ENCODE results near the gene IFITM1. TPM values are rescaled to one million over a fixed set of nuclear protein-coding genes. Genes with fewer than 3 reads are reported as not detected.

Gene IFITM1
- total RNA-seq, 4 donors from 2014 or later = 216 to 431 (median 256) TPM

DNA sequence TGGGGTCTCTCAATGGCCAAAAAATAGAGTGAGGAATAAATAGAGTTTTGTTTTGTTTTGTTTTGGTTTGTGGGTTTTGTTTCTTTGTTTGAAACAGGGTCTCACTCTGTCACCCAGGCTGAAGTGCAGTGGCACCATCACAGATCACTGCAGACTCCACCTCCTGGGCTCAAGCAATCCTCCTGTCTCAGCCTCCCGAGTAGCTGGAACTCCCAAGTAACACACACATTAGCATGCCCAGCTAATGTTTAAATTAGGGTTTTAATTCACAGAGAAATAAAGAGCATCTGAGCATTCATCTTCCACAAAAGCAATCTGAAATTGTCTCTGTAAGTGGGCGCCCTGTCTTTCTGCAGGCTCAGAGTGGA lies 16.0 kb downstream of the IFITM1 start:
- peak overlapping the region in 1 of 4 donors; percentile 10 for H3K27ac ChIP-seq
- H3K27me3 ChIP-seq = no peaks in the 10 kb centered on the region
- TF ChIP-seq, protein P1, sequence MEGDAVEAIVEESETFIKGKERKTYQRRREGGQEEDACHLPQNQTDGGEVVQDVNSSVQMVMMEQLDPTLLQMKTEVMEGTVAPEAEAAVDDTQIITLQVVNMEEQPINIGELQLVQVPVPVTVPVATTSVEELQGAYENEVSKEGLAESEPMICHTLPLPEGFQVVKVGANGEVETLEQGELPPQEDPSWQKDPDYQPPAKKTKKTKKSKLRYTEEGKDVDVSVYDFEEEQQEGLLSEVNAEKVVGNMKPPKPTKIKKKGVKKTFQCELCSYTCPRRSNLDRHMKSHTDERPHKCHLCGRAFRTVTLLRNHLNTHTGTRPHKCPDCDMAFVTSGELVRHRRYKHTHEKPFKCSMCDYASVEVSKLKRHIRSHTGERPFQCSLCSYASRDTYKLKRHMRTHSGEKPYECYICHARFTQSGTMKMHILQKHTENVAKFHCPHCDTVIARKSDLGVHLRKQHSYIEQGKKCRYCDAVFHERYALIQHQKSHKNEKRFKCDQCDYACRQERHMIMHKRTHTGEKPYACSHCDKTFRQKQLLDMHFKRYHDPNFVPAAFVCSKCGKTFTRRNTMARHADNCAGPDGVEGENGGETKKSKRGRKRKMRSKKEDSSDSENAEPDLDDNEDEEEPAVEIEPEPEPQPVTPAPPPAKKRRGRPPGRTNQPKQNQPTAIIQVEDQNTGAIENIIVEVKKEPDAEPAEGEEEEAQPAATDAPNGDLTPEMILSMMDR (IDR thresholded peaks at IDR 0.05) = no peak
- no peak for TF ChIP-seq EP300 (IDR thresholded peaks at IDR 0.05)
- TF ChIP-seq POLR2A (IDR thresholded peaks at IDR 0.05) = no peak
- 86 to 88% methylated on average over 2 of the region's 2 CpGs for WGBS, 2 donors
- H3K36me3 ChIP-seq = no peaks in the 10 kb centered on the region
- H3K9me3 ChIP-seq = no peaks in the 10 kb centered on the region
- DNase-seq (ENCODE audit: low spot score in 2 of 2) = no peak
- no peak overlapping the region for H3K4me3 ChIP-seq
- H3K4me1 ChIP-seq = peaks cover 4 to 54% (median 33%) of the 10 kb centered on the region in 4 donors

DNA sequence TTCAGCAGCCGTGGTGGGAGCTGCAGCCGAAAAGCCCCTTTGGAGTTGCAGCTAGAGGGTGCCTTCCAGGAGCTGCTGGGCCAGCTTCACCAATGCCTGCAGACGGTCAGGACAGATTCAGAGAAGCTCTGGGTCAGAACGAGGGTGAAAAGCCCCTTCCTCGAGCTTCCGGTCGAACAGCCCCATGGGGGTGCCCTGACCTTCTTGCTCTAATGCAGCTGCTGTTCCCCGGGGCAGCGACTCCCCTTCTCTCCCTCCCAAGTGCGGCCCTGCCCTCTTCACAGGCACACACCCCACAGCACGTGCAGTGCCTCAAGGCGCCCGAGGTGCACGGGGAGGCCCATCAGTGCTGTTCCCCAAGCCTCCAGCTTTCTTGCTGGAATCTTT lies 16.5 kb downstream of the IFITM1 start:
- 59 to 67% methylated on average over 12 to 14 of the region's 14 CpGs for WGBS, 2 donors
- no peaks in the 10 kb centered on the region for H3K27me3 ChIP-seq
- DNase-seq (ENCODE audit: low spot score in 2 of 2) = no peak

DNA sequence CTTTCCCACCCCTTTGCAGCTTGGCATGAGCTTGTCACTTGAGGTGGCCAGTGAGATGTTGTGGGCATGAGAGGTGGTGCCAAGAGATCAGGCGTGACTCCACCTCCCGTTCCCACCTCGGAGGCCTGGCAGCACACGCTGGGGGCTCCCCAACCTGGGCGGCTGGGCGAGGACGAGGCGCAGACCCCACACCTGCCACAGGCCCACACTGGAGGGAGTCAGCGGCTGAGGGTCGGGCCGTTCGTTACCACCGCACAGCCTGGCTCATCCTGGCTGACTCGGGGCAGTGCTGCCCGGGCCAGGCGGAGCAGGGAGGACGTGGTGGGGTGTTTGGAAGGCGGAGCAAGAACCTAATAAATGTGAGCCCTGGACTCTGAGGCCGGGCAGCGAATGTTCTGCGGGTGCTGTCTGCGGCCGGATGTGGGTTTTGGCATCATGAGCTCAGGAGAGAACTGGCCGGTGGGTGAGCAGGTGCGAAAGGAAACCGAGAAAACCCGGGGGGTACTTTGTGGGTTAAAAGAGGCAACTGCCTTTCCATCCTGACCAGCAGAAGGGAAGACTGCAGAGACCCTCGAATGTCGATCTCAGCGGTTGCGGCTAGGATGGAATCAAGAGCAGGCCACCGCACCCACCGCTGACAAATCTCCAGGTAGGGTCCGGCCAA lies 17.0 kb downstream of the IFITM1 start:
- no peak for DNase-seq (ENCODE audit: low spot score in 2 of 2)
- 85 to 90% methylated on average over 26 to 34 of the region's 34 CpGs for WGBS, 2 donors
- peaks cover 4 to 57% (median 29%) of the 10 kb centered on the region in 4 donors for H3K4me1 ChIP-seq
- no peaks in the 10 kb centered on the region for H3K36me3 ChIP-seq
- TF ChIP-seq, protein P1 (IDR thresholded peaks at IDR 0.05) = no peak
- TF ChIP-seq EP300 (IDR thresholded peaks at IDR 0.05) = no peak
- no peak for TF ChIP-seq POLR2A (IDR thresholded peaks at IDR 0.05)
- H3K9me3 ChIP-seq = no peaks in the 10 kb centered on the region
- H3K27me3 ChIP-seq = no peaks in the 10 kb centered on the region
- no peak overlapping the region for H3K27ac ChIP-seq
- no peak overlapping the region for H3K4me3 ChIP-seq

More for the DNA sequence above, 16.5 kb downstream of the IFITM1 start:
- Histone ChIP-seq H3K4me3 (no peak overlapping the region), H3K9me3 (no peaks in the 10 kb centered on the region), H3K36me3 (no peaks in the 10 kb centered on the region), H3K4me1 (peaks cover 4 to 57% (median 32%) of the 10 kb centered on the region in 4 donors), H3K27ac (peak overlapping the region in 1 of 4 donors; percentile 10)
- TF ChIP-seq, protein P1 (IDR thresholded peaks at IDR 0.05) = no peak
- TF ChIP-seq POLR2A (IDR thresholded peaks at IDR 0.05) = no peak
- no peak for TF ChIP-seq EP300 (IDR thresholded peaks at IDR 0.05)

DNA sequence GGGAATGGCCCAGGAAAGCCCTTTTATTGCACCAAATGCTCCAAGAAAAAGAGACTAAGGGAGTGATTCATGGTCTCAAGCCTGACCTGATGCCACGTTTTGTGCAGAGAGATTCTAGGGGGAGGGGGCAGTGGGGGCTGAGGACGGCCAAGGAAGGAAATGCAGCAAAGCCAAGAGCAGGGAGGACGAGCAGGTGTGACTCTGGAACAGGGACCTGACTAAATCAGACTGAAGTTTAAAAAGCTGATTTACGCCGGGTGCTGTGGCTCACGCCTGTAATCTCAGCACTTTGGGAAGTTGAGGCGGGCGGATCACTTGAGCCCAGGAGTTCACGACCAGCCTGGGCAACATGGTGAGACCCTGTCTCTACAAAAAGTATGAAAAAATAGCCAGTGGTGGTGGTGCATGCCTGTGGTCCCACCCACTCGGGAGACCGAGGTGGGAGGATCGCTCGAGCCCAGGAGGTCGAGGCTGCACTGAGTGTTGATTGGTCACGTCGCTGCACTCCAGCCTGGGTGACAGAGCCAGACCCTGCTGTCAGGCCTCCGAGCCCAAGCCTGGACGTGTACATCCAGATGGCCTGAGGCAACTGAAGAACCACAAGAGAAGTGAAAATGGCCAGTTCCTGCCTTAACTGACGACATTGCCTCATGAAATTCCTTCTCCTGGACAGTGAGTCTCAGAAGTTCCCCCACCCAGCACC lies 17.7 kb downstream of the IFITM1 start:
- H3K4me3 ChIP-seq = no peak overlapping the region
- H3K27ac ChIP-seq = no peak overlapping the region
- WGBS, 2 donors = 86 to 88% methylated on average over 19 of the region's 19 CpGs
- no peaks in the 10 kb centered on the region for H3K36me3 ChIP-seq
- TF ChIP-seq, protein P1 (IDR thresholded peaks at IDR 0.05) = no peak
- no peak for TF ChIP-seq POLR2A (IDR thresholded peaks at IDR 0.05)
- no peak for TF ChIP-seq EP300 (IDR thresholded peaks at IDR 0.05)
- H3K9me3 ChIP-seq = no peaks in the 10 kb centered on the region
- H3K4me1 ChIP-seq = peaks cover 4 to 57% (median 29%) of the 10 kb centered on the region in 4 donors
- no peaks in the 10 kb centered on the region for H3K27me3 ChIP-seq
- no peak for DNase-seq (ENCODE audit: low spot score in 2 of 2)

Measured in tibial nerve (tissue), 4 donors.